Astrocyte (in vitro differentiated cells and primary cell): ENCODE measurements around the gene MSLN. TPM values are rescaled to one million over a fixed set of nuclear protein-coding genes. Genes with fewer than 3 reads are reported as not detected.

Experiments
- DNase-seq: peaks from one replicate; pipeline ENCODE4 v3.0.0-alpha.2; 2010; ENCODE audit warnings: low read depth
- FAIRE-seq: peaks from 2 replicates; lab custom pipeline; 2011; peaks lifted over from hg19 to GRCh38; lab: Jason Lieb, UNC
- H2AFZ ChIP-seq: 2 replicates; pipeline ENCODE4 v1.6.0; 2012; ENCODE audit warnings: low read depth, low read length, inconsistent platforms
- H3K27ac ChIP-seq: 2 replicates; pipeline ENCODE4 v1.5.1; 2011; ENCODE audit warnings: low read depth, low read length, inconsistent platforms
- H3K27me3 ChIP-seq: 2 replicates; pipeline ENCODE4 v1.6.0; 2011; ENCODE audit warnings: low read length, inconsistent platforms; ENCODE audit not compliant: insufficient read depth
- H3K36me3 ChIP-seq: 2 replicates; pipeline ENCODE4 v1.5.1; 2011; ENCODE audit warnings: low read length, inconsistent platforms; ENCODE audit not compliant: insufficient read depth
- H3K4me1 ChIP-seq: 2 replicates; pipeline ENCODE4 v1.5.1; 2011; ENCODE audit warnings: low read length, inconsistent platforms; ENCODE audit not compliant: insufficient read depth
- H3K4me2 ChIP-seq: 2 replicates; pipeline ENCODE4 v1.6.0; 2012; ENCODE audit warnings: low read length, inconsistent platforms
- H3K4me3 ChIP-seq: 2 replicates; pipeline ENCODE4 v1.5.1; 2011; ENCODE audit warnings: low read depth, mild to moderate bottlenecking, low read length, inconsistent platforms; ENCODE audit not compliant: insufficient read depth
- H3K79me2 ChIP-seq: 2 replicates; pipeline ENCODE4 v1.6.0; 2012; ENCODE audit warnings: mild to moderate bottlenecking, low read length, inconsistent platforms; ENCODE audit not compliant: insufficient read depth
- H3K9ac ChIP-seq: 2 replicates; pipeline ENCODE4 v1.6.0; 2012; ENCODE audit warnings: mild to moderate bottlenecking, low read length, inconsistent platforms
- H3K9me3 ChIP-seq: 2 replicates; pipeline ENCODE4 v1.5.1; 2012; ENCODE audit warnings: low read depth, mild to moderate bottlenecking, low read length, inconsistent platforms; ENCODE audit not compliant: insufficient read depth
- H4K20me1 ChIP-seq: 2 replicates; pipeline ENCODE4 v1.6.0; 2012; ENCODE audit warnings: low read length, inconsistent platforms; ENCODE audit not compliant: insufficient read depth
- H3K27ac Mint-ChIP-seq: one replicate; pipeline ENCODE4 v1.8.0; 2021; ENCODE audit warnings: mild to moderate bottlenecking, mixed read lengths; ENCODE audit not compliant: unreplicated experiment
- H3K27me3 Mint-ChIP-seq: one replicate; pipeline ENCODE4 v1.8.0; 2021; ENCODE audit warnings: low read depth, mixed read lengths; ENCODE audit not compliant: unreplicated experiment
- H3K36me3 Mint-ChIP-seq: one replicate; pipeline ENCODE4 v1.8.0; 2021; ENCODE audit warnings: low read depth, mixed read lengths; ENCODE audit not compliant: unreplicated experiment
- H3K4me1 Mint-ChIP-seq: one replicate; pipeline ENCODE4 v1.8.0; 2021; ENCODE audit warnings: low read depth, mixed read lengths; ENCODE audit not compliant: unreplicated experiment
- H3K4me3 Mint-ChIP-seq: one replicate; pipeline ENCODE4 v1.8.0; 2021; ENCODE audit warnings: mild to moderate bottlenecking, moderate library complexity, mixed read lengths; ENCODE audit not compliant: unreplicated experiment
- H3K9me3 Mint-ChIP-seq: one replicate; pipeline ENCODE4 v1.8.0; 2021; ENCODE audit warnings: mild to moderate bottlenecking, mixed read lengths; ENCODE audit not compliant: unreplicated experiment
- CTCF ChIP-seq: IDR thresholded peaks from 2 replicates; pipeline ENCODE4 v1.5.1; 2011; ENCODE audit warnings: low read depth, mild to moderate bottlenecking, inconsistent platforms, low read length, moderate library complexity; ENCODE audit not compliant: insufficient read depth
- EZH2 ChIP-seq: IDR thresholded peaks from 2 replicates; pipeline ENCODE4 v1.6.1; 2012; ENCODE audit warnings: mild to moderate bottlenecking, low read length, inconsistent platforms; ENCODE audit not compliant: insufficient read depth
- total RNA-seq: library from RNA; stranded (reverse); gene quantifications from 2 replicates; pipeline ENCODE4 v1.2.1, GENCODE V29; 2021

The MSLN gene
- total RNA-seq, 1 donor from 2014 or later: not detected

DNA sequence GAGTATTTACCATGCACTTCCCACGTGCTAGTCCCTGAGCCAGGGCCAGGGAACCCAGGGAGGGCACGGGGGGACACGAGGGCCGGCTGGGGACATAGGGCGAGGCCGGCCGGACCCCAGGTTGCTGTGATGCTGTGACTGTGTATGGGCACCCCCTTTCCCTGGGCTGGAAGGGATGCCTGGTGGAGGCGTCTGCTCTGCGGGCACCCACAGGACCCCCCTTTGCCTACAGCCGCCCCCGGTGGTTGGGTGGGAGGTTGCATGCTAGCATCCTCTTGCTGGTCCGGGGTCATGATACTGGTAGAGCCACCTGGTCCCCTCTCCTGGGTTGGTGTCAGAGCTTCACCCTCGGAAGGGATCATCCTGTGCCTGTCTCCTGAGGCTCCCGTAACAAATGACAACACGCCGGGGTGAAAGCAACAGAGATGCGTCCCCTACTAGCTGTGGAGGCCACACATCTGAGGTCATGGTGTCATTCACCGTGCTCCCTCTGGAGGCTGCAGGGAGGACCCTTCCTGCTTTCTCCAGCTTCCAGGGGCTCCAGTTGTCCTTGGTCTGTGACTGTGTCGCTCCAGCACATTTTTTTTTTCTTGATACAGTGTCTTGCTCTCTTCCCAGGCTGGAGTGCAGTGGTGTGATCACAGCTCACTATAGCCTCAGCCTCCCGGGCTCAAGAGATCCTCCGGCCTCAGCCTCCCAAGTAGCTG, 16.6 kb upstream of the MSLN start:
- no peak overlapping the region for H2AFZ ChIP-seq
- no peak overlapping the region for H3K27ac ChIP-seq
- no peaks in the 10 kb centered on the region for H3K27me3 Mint-ChIP-seq
- H3K9me3 ChIP-seq: no peaks in the 10 kb centered on the region
- H3K36me3 ChIP-seq: peaks cover 2% of the 10 kb centered on the region
- no peaks in the 10 kb centered on the region for H3K9me3 Mint-ChIP-seq
- peaks cover 11% of the 10 kb centered on the region for H3K79me2 ChIP-seq
- H3K27ac Mint-ChIP-seq: no peak overlapping the region
- peaks cover 5% of the 10 kb centered on the region for H4K20me1 ChIP-seq
- FAIRE-seq (no peak), DNase-seq (no peak)
- TF ChIP-seq EZH2: no peak
- no peak overlapping the region for H3K9ac ChIP-seq
- no peak overlapping the region for H3K4me3 Mint-ChIP-seq
- no peaks in the 10 kb centered on the region for H3K36me3 Mint-ChIP-seq
- H3K27me3 ChIP-seq: no peaks in the 10 kb centered on the region
- H3K4me1 Mint-ChIP-seq: peaks cover 5% of the 10 kb centered on the region
- peaks cover 9% of the 10 kb centered on the region for H3K4me1 ChIP-seq
- no peak overlapping the region for H3K4me3 ChIP-seq
- no peak overlapping the region for H3K4me2 ChIP-seq

DNA sequence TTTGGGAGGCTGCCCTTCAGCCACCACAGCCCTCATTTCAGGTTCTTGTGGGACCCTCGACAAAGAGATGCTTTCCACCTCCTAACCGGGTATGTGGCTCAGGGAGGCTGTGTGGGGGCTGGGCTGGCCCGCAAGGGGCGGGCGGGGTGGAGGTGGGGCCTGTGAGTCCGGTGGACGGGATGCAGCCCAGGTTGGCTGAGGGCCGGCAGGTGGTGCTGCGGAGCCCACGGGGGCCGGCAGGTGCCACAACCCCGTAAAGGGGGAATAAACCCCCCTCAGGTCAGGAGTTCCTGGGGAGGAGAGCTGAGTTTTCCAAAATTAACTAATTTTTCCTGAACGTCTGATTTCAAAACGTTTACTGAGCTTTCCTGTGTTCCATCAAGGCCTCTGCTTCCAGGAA, 14.8 kb upstream of the MSLN start:
- Histone ChIP-seq H3K4me1 (peaks cover 3% of the 10 kb centered on the region), H4K20me1 (no peaks in the 10 kb centered on the region), H3K9me3 (no peaks in the 10 kb centered on the region), H3K4me3 (no peak overlapping the region), H3K27ac (no peak overlapping the region), H3K79me2 (no peaks in the 10 kb centered on the region), H3K9ac (no peak overlapping the region), H3K36me3 (no peaks in the 10 kb centered on the region), H3K27me3 (no peaks in the 10 kb centered on the region), H2AFZ (no peak overlapping the region), H3K4me2 (no peak overlapping the region)
- H3K4me3 Mint-ChIP-seq: no peak overlapping the region
- no peaks in the 10 kb centered on the region for H3K27me3 Mint-ChIP-seq
- FAIRE-seq (no peak), DNase-seq (no peak)
- TF ChIP-seq EZH2 (no peak), CTCF (no peak)
- H3K9me3 Mint-ChIP-seq: no peaks in the 10 kb centered on the region
- no peak overlapping the region for H3K27ac Mint-ChIP-seq
- no peaks in the 10 kb centered on the region for H3K36me3 Mint-ChIP-seq
- H3K4me1 Mint-ChIP-seq: peaks cover 3% of the 10 kb centered on the region

DNA sequence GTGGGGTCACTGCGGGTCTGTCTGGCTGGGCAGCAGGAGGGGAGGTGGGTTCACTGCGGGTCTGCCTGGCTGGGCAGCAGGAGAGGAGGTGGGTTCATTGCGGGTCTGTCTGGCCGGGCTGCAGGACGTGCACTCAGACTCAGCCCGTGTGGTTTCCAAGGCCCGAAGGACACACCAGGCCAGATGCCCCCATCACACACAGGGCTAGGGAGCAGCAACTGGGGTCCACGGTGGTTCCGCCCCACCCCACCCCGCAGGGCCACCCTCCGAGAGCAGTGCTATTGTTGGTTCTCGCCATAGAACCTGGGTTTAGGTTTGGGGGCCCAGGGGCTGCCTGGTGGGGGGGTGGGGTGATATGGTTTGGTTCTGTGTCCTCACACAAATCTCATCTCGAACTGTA, 13.9 kb upstream of the MSLN start:
- DNase-seq (no peak), FAIRE-seq (no peak)
- H3K36me3 ChIP-seq: no peaks in the 10 kb centered on the region
- Mint-ChIP-seq H3K27me3 (peaks cover 7% of the 10 kb centered on the region), H3K4me1 (peaks cover 3% of the 10 kb centered on the region), H3K4me3 (no peak overlapping the region), H3K27ac (no peak overlapping the region), H3K36me3 (no peaks in the 10 kb centered on the region), H3K9me3 (no peaks in the 10 kb centered on the region)
- H4K20me1 ChIP-seq: no peaks in the 10 kb centered on the region
- TF ChIP-seq CTCF (no peak), EZH2 (no peak)
- H3K27me3 ChIP-seq: no peaks in the 10 kb centered on the region
- no peak overlapping the region for H3K27ac ChIP-seq
- no peaks in the 10 kb centered on the region for H3K79me2 ChIP-seq
- no peak overlapping the region for H3K9ac ChIP-seq
- no peaks in the 10 kb centered on the region for H3K9me3 ChIP-seq
- peaks cover 3% of the 10 kb centered on the region for H3K4me1 ChIP-seq
- no peak overlapping the region for H3K4me2 ChIP-seq
- no peak overlapping the region for H2AFZ ChIP-seq
- no peak overlapping the region for H3K4me3 ChIP-seq
